Stimulated activated naive CD8-positive, alpha-beta T cell treated with anti-CD3 and anti-CD28 coated beads, Interleukin-15, amount 100 ng/mL, for 72 hours (primary cell): ENCODE data around the gene KMT2B.

ENCODE experiments used
- ATAC-seq: fragments of 150-1000 bp; cut with Tn5 transposase; 2 replicates; pipeline ENCODE4 v1.10.0; 2021; ENCODE audit warnings: mild to moderate bottlenecking, moderate library complexity
- DNase-seq, 2 donors: peaks; one replicate each; pipeline ENCODE4 v3.0.0; 2021 to 2022
- H3K27ac Mint-ChIP-seq, 2 donors: one replicate each; pipeline ENCODE4 v1.8.0; 2022; ENCODE audit warnings: mild to moderate bottlenecking in 2 of 2, mixed read lengths in 2 of 2, moderate library complexity in 2 of 2
- H3K27me3 Mint-ChIP-seq: one replicate; pipeline ENCODE4 v1.8.0; 2022; ENCODE audit warnings: mixed read lengths
- H3K4me1 Mint-ChIP-seq: one replicate; pipeline ENCODE4 v1.8.0; 2022; ENCODE audit warnings: mild to moderate bottlenecking, mixed read lengths
- H3K4me3 Mint-ChIP-seq, 2 donors: one replicate each; pipeline ENCODE4 v1.8.0; 2022; ENCODE audit warnings: mild to moderate bottlenecking in 2 of 2, mixed read lengths in 2 of 2, moderate library complexity in 1 of 2
- H3K9me3 Mint-ChIP-seq, 2 donors: one replicate each; pipeline ENCODE4 v1.8.0; 2022; ENCODE audit warnings: mixed read lengths in 2 of 2

Gene KMT2B

DNA sequence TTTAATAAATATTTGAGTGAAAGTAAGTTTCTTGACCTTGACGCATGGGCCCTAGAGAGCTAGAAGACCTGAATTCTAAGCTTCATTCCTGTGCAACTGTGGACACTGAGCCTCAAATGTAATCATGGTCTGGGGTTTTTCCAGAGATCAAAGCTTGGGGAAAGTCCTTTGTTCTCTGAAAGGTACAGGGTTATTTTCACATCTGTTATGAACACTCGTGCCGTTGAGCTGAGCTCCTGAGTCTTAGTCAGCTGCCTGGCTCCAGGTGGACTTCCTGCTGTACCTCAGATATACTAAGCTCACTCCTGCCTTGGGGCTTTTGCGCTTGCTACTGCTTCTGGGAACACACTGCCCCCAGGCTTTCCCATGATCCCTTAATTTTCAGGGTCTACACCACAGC is 21.0 kb upstream of the KMT2B start:
- DNase-seq = peak; percentile 36 to 63
- Mint-ChIP-seq H3K27ac (peak overlapping the region in 1 of 2 donors; percentile 83), H3K4me1 (peaks cover 55% of the 10 kb centered on the region), H3K27me3 (no peaks in the 10 kb centered on the region), H3K4me3 (peak overlapping the region; percentile 39 to 48), H3K9me3 (peaks cover 0 to 6% of the 10 kb centered on the region in 2 donors)
- peak; percentile 79 for ATAC-seq

GRCh38 chr19:35702223-35703012 is 15.4 kb upstream of the KMT2B start:
- Mint-ChIP-seq H3K9me3 (peaks cover 0 to 3% of the 10 kb centered on the region in 2 donors), H3K27me3 (peaks cover 6% of the 10 kb centered on the region), H3K27ac (peak overlapping the region; percentile 94 to 97), H3K4me3 (peak overlapping the region; percentile 89 to 100), H3K4me1 (peaks cover 48% of the 10 kb centered on the region)
- peak; percentile 99 for ATAC-seq
- DNase-seq = peak; percentile 90 to 96

DNA sequence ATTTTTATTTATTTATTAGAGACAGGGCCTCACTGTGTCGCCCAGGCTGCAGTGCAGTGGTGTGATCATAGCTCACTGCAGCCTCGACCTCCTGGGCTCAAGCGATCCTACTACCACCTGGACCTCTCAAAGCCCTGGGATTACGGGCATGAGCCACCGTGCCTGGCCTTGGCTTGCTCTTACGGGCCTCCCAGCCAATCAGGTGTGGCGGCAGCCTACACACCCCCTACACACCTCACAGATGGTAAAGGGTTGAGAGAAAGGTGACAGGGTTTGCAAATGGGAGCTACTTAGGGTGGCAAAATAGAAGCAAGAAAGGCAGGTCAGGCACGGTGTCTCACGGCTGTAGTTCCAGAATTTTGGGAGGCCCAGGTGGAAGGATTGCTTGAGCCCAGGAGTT is 14.5 kb upstream of the KMT2B start:
- DNase-seq (no peak), ATAC-seq (no peak)
- H3K4me3 Mint-ChIP-seq = peak overlapping the region in 1 of 2 donors; percentile 100
- H3K27me3 Mint-ChIP-seq = peaks cover 6% of the 10 kb centered on the region
- peaks cover 42% of the 10 kb centered on the region for H3K4me1 Mint-ChIP-seq
- no peak overlapping the region for H3K27ac Mint-ChIP-seq
- peaks cover 0 to 3% of the 10 kb centered on the region in 2 donors for H3K9me3 Mint-ChIP-seq

- ATAC-seq (no peak), DNase-seq (no peak)
- Mint-ChIP-seq H3K4me3 (no peak within 1 kb of the TSS), H3K4me1 (peaks cover 43% of the 10 kb centered on the region), H3K27ac (no peak within 1 kb of the TSS), H3K9me3 (peaks cover 0 to 3% of the 10 kb centered on the region in 2 donors), H3K27me3 (peaks cover 6% of the 10 kb centered on the region)
These were observed 13.6 kb upstream of the KMT2B start, which contains the start of gene ZBTB32 for GRCh38 chr19:35704218-35704617. Gene ZBTB32 (plus strand): TSS chr19:35704558. CDS start chr19:35714627, 10,069 bp downstream.

GRCh38 chr19:35708391-35708790 is 9.4 kb upstream of the KMT2B start:
- H3K4me3 Mint-ChIP-seq = no peak overlapping the region

DNA sequence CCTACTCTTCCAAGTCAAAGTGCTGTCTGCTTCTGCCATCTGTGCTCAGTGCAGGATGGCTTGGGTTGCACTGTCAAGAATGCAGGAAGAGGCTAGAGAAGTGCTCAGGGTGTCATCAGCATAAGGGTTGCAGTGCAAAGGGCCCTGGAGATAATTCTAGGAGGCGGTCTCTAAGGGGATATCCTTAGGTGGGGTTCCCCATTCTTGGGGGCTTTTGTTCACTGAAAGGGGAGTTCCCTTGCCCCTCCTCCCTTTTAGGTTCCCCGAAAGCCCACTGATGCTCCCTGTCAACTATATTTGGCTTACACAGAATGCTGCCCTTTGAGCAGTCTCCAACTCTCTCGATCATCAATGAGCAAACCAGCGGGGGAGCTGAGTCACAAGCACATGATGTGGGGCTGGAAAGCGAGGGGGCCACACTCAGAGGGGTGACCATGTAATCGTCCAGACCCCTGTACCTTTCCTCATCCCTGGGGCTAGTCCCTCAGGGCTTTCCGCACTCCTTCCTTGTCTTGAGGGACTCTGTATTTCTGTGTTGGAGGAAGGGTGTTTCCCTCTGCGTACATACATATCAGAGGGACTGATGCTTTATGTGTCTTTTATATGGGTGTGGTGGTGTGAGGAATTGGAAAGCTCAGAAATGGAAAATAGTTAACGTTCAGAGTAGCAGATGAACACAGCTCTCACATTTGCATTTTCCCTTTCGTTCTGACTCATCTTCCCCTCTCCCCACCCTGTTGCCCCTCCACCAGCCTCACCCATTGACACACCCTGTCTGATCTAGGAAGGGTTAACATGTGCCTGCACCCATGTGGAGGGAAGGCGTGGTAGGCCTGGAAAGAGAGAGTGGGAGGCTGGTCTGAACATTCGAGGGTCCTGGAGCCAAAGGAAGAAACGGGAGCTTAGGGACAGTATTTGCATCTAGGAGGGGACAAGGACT is 6.7 kb upstream of the KMT2B start:
- Mint-ChIP-seq H3K27ac (peak overlapping the region; percentile 98 to 99), H3K27me3 (no peaks in the 10 kb centered on the region)
- ATAC-seq = peak; percentile 71

More at GRCh38 chr19:35708391-35708790, 9.4 kb upstream of the KMT2B start:
- ATAC-seq = no peak
- DNase-seq = no peak
- Mint-ChIP-seq H3K27me3 (peaks cover 6% of the 10 kb centered on the region), H3K4me1 (peaks cover 57% of the 10 kb centered on the region), H3K9me3 (no peaks in the 10 kb centered on the region), H3K27ac (no peak overlapping the region)

DNA sequence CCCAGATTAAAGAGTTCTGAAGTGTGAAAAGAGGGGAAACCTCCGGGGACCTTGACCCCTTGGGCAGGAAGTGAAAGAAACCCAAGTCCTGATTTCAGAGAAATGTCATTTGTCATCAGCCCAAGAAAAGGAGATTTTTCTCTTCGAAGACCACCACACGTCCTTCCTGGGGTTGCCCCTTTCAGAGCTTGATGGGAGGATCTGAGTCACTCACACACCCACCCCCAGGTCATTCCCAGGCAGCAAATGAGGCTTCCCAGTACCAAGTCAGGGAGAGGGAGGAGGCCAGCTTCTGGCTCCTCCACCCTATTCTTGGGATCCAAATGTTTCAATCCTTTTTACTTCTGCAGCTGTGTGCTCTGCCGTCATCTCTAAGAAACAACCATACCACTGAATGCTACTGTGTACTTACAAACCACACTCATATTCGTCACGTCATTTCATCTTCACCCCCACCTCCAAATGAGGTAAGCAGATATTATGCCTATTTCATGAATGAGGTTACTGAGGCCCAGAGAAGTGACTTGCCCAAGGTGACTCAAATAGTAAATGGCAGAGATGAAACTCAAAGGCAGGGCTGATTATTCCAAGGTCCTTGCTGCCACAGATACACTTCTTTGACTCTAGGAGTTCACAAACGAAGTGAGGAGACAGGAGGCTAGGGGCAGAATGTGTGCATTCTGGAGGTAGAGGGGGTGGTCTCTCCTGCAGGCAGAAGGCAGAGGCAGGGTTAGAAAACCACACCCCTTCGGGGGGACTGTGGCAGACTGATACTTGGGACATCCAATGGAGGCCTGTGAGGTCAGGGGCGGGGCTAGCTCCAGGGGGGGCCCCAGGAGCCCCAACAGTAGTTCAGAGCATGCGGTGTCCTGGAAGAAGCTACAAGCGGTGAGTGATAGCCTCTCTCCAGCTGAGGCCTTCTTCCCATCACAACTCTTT is 5.0 kb upstream of the KMT2B start:
- no peaks in the 10 kb centered on the region for H3K27me3 Mint-ChIP-seq
- H3K4me3 Mint-ChIP-seq = peak overlapping the region; percentile 88 to 93
- peaks cover 66% of the 10 kb centered on the region for H3K4me1 Mint-ChIP-seq
- ATAC-seq = peak; percentile 54
- H3K9me3 Mint-ChIP-seq = no peaks in the 10 kb centered on the region
- DNase-seq = peak; percentile 82 to 92
- peak overlapping the region; percentile 98 to 99 for H3K27ac Mint-ChIP-seq

More for the DNA sequence above, 6.7 kb upstream of the KMT2B start:
- peak; percentile 84 to 91 for DNase-seq
- peaks cover 66% of the 10 kb centered on the region for H3K4me1 Mint-ChIP-seq
- H3K4me3 Mint-ChIP-seq = peak overlapping the region; percentile 70 to 75
- no peaks in the 10 kb centered on the region for H3K9me3 Mint-ChIP-seq

DNA sequence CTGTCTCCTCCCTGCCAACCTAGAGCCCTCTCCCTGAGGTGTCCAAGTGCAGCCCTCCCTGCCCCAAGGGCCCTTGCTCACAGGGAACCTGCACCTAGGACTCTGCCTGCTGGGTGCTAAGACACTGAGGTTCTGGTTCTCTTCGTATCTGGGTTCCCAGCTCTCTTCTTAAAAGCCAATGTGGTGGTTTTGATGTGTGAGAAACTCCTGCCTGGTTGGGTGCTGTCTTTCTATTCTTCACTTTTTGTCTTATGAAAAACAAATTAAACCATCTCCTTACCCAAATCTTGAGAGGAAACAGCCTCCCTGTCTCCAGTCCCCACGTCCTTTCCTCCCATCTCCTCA is 4.3 kb upstream of the KMT2B start:
- Mint-ChIP-seq H3K27me3 (no peaks in the 10 kb centered on the region), H3K4me1 (peaks cover 62% of the 10 kb centered on the region), H3K4me3 (peak overlapping the region; percentile 88 to 93), H3K27ac (peak overlapping the region; percentile 98 to 99), H3K9me3 (no peaks in the 10 kb centered on the region)
- ATAC-seq (no peak), DNase-seq (no peak)

DNA sequence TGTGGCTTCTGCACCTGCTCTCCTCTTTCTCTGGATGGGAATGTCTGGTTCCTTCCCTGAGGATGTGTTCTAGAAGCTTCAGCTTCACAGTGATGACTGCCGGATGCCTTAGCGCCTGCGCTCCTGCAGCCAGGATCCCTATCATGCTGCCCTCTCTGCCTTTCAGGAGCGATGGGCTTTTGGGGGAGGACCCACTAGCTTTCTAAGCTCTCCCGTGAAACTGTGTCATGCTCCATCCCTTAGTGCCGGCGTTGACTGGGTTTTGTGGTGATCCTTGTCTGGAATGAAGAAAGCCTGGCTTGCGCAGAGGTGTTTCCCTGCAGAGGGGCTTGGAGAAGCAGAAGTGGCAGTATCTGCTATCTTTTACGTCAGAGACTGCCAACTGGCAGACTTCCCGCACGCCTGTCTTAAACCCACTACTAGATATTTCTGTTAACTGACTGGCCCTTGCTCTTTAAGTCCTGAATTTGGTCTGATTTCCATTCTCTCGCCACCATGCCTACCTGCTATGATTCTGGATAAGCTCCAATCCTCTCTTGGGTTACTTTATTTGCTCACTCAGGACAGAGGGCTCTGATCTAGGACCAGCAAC is 3.8 kb upstream of the KMT2B start:
- Mint-ChIP-seq H3K4me1 (peaks cover 60% of the 10 kb centered on the region), H3K27me3 (no peaks in the 10 kb centered on the region), H3K9me3 (no peaks in the 10 kb centered on the region), H3K4me3 (peak overlapping the region; percentile 88 to 93), H3K27ac (peak overlapping the region; percentile 98 to 99)
- DNase-seq (no peak), ATAC-seq (no peak)

- H3K9me3 Mint-ChIP-seq = no peaks in the 10 kb centered on the region
- peak overlapping the region; percentile 98 to 99 for H3K27ac Mint-ChIP-seq
- H3K27me3 Mint-ChIP-seq = no peaks in the 10 kb centered on the region
- DNase-seq = peak in 1 of 2 donors; percentile 57
- H3K4me1 Mint-ChIP-seq = peaks cover 60% of the 10 kb centered on the region
- no peak for ATAC-seq
- peak overlapping the region; percentile 88 to 93 for H3K4me3 Mint-ChIP-seq
These were observed 3.0 kb upstream of the KMT2B start for GRCh38 chr19:35714601-35715354.

DNA sequence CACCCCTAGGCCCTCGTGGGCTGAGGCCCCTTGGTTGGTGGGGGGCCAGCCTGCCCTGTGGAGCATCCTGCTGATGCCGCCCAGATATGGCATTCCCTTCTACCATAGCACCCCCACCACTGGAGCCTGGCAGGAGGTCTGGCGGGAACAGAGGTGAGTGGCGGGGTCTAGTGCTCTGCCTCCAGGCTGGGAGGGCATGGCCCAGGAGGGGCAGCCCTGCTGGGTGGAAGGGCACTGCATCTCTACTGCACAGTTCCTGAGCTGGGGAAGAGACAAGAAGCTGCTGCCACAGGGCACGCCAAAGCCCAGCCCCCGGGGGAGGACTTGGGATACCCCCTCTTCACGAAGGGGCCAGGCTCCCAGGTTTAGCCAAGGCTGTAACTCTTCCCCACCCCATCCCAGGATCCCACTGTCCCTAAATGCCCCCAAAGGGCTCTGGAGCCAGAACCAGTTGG is 2.4 kb upstream of the KMT2B start:
- peaks cover 59% of the 10 kb centered on the region for H3K4me1 Mint-ChIP-seq

GRCh38 chr19:35715981-35716800 is 1.6 kb upstream of the KMT2B start:
- Mint-ChIP-seq H3K4me1 (peaks cover 59% of the 10 kb centered on the region), H3K9me3 (no peaks in the 10 kb centered on the region), H3K4me3 (peak overlapping the region; percentile 88 to 93), H3K27ac (peak overlapping the region; percentile 94 to 95), H3K27me3 (no peaks in the 10 kb centered on the region)
- ATAC-seq = no peak
- DNase-seq = peak; percentile 25 to 53

More for the DNA sequence above, 2.4 kb upstream of the KMT2B start:
- peak overlapping the region; percentile 94 to 95 for H3K27ac Mint-ChIP-seq
- no peak for ATAC-seq
- no peaks in the 10 kb centered on the region for H3K27me3 Mint-ChIP-seq
- no peaks in the 10 kb centered on the region for H3K9me3 Mint-ChIP-seq
- peak in 1 of 2 donors; percentile 36 for DNase-seq
- peak overlapping the region; percentile 88 to 93 for H3K4me3 Mint-ChIP-seq
